ENCODE measurements around the gene PGAP2.
"Not testable (repeated sequence)": the region's sequence is repeated elsewhere in the genome, so short reads cannot be mapped to it uniquely, and the experiment has no call there.

PGAP2 gene

GRCh38 chr11:3807909-3808860, at the start of gene PGAP2:
Gene PGAP2 (plus strand): TSS chr11:3808560. CDS start chr11:3811260, 2,700 bp downstream.
- DNase-seq: peak; percentile 65

GRCh38 chr11:3764266-3764665, 44.1 kb upstream of the PGAP2 start:
- DNase-seq: no peak

GRCh38 chr11:3766836-3767235, 41.5 kb upstream of the PGAP2 start:
- DNase-seq: not testable (repeated sequence)

- no peak for DNase-seq
Observed at GRCh38 chr11:3767536-3767935, 40.8 kb upstream of the PGAP2 start.

DNA sequence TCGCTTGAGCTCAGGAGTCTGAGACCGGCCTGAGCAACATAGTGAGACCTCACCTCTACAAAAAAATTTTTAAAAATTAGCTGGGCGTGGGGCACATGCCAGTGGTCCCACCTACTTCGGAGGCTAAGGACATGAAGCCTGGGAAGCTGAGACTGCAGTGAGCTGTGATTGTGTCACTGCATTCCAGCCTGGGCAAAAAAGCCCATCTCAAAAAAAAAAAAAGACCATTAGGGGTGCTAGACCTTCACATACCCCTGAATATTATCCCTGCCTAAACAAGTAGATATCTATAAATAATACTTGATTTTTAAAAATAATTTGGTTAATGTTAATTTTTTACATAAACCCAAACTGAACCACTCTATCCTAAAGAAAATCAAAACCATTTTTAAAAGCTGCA, 35.2 kb upstream of the PGAP2 start:
- DNase-seq: no peak

DNA sequence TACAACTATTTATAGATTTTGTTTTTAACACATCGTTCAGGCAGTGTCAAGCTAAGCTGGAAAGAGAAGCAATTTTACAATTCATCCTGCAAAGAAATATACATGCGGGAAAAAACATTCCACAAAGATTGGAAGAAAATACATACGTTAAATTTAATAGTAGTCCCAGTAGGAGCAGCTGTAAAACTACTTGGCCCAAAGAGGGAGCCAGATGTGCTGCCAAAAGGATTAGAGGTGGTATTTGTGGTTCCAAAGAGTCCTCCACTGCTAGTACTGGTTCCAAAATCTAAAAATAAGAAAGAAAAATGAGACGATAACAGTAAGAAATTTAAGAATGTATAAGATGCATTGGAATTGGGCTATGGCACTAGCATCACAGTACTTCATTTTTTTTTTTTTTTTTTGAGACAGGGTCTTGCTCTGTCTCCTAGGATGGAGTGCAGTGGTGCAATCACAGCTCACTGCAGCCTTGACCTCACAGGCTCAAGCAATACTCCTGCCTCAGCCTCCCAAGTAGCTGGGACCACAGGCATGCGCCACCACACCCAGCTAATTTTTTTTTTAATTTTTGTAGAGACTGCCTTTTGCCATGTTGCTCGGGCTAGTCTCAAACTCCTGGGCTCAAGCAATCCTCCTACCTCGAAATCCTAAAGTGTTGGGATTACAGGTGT, 32.5 kb upstream of the PGAP2 start:
- no peak for DNase-seq

DNA sequence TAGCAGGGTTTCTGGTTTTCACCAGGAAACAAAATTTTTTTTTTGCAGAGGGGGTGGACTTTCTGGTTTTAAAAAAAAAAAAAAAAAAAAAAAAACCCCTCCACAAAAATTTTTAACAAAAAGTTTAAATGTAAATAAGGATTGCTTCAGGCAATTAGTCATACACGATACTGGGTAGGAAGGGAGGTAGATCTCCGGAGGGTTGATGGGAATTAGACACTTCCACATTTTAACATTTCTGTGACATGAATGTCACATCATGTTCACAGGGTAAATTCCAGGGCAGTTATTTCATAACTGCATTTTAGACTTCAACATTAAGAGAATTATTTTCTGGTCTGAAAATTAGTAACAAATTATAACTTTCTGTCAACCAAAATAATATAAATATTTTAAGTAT, 26.9 kb upstream of the PGAP2 start:
- DNase-seq: no peak

DNA sequence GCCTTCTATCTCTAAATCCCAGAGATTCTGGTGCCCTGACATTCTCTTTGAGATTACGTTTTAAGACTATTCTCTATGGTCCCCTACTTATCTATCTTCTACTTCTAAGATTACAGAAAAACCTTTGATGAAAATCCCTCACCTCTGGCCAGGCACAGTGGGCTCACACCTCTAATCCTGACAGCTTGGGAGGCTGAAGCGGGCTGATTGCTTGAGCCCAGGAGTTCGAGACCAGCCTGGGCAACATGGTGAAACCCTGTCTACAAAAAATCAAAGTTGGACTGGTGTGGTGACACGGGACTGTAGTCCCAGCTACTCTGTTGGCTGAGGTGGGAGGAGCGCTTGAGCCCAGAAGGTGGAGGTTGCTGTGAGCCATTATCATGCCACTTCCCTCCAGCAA, 25.4 kb upstream of the PGAP2 start:
- no peak for DNase-seq

GRCh38 chr11:3783611-3784010, 24.7 kb upstream of the PGAP2 start:
- DNase-seq: no peak

GRCh38 chr11:3786781-3787428, 21.5 kb upstream of the PGAP2 start:
- DNase-seq: no peak

GRCh38 chr11:3794387-3794786, 14.0 kb upstream of the PGAP2 start:
- DNase-seq: not testable (repeated sequence)

- no peak for DNase-seq
Observed at GRCh38 chr11:3795131-3796001, 13.0 kb upstream of the PGAP2 start.

GRCh38 chr11:3796002-3796311, 12.4 kb upstream of the PGAP2 start:
- DNase-seq: no peak

GRCh38 chr11:3796346-3796745, 12.0 kb upstream of the PGAP2 start:
- peak; percentile 27 for DNase-seq

DNA sequence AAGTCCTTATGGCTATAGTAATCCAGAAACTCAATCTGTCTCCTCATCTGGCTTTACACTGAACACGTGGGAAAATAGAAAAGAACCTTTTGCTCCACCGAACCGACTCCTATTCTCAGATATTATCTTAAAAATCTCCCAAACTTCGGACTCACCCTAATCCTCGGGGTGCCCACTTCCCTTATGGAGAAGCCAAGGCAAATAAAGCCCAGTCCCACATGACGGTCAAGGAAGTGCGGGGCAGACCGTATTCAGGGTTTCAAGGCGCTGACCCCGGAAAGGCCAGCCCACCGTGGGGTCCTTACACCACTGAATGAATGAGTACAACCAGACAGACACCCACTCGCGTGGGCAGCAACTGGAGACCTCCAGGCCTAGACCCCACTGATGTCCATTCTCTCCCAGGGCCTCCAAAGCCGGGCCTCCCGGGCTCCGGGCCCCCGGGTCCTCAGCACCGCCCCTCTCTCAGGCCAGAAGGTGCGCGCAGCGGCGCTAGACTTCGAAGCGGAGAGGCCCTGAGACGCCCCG, 11.5 kb upstream of the PGAP2 start:
- no peak for DNase-seq

DNA sequence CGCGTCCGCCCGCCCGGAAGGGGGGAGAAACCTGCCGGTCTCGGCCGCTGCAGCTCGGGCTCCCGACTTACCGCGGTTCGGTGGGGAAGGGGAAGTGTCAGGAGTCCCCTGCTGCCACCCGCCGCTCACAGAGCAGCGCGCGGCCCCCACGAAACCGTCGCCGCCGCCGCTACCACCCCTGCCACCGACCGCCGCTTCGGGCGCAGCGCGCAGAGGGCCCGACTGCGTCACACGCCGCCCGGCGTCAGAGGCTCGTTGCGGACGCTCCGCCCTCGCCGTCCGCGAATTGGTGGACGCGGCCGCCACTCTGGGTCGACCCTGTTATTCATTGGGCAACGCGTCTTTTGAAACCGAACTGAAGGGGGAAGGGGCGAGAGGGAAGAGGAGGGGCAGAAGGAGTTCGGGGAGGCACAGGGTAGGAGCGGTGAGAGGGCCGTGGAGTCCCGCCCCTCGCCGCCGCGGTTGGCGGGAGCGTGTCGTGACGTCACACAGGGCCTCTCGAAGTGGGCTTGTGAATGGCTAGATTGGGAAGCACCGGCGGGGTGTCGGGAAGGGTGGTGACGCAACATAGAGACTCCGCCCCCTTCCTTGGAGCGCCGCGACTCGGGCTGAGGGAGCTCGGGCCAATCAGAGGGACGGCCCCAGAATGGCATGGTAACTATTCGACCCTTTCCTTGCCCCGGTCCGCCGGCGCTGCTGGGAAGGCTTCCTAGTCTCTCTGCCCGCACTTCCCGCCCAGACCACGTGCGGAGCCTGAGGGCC, 10.8 kb upstream of the PGAP2 start, which contains the start of gene NUP98:
NUP98 (minus strand) TSS at position 226 of the 762 bp plus-strand sequence. CDS start 15,437 bp downstream, outside the sequence.
- peak; percentile 100 for DNase-seq

DNA sequence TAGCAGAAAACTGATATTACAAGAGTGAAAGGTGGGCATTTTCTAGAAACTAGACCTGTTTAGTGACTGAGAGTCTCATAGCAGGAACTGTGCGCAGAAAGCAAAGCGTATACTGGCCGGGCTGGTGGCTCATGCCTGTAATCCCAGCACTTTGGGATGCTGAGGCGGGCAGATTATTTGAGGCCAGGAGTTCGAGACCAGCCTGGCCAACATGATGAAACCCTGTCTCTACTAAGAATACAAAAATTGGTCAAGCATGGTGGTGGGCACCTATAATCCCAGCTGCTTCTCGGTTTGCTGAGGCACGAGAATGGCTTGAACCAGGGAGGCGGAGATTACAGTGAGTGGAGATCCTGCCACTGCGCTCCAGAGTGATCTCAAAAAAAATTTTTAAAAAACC, 9.2 kb upstream of the PGAP2 start:
- no peak for DNase-seq

- DNase-seq: no peak
Observed at GRCh38 chr11:3799873-3800272, 8.5 kb upstream of the PGAP2 start.

- no peak for DNase-seq
Observed at GRCh38 chr11:3802011-3802790, 6.2 kb upstream of the PGAP2 start.

DNA sequence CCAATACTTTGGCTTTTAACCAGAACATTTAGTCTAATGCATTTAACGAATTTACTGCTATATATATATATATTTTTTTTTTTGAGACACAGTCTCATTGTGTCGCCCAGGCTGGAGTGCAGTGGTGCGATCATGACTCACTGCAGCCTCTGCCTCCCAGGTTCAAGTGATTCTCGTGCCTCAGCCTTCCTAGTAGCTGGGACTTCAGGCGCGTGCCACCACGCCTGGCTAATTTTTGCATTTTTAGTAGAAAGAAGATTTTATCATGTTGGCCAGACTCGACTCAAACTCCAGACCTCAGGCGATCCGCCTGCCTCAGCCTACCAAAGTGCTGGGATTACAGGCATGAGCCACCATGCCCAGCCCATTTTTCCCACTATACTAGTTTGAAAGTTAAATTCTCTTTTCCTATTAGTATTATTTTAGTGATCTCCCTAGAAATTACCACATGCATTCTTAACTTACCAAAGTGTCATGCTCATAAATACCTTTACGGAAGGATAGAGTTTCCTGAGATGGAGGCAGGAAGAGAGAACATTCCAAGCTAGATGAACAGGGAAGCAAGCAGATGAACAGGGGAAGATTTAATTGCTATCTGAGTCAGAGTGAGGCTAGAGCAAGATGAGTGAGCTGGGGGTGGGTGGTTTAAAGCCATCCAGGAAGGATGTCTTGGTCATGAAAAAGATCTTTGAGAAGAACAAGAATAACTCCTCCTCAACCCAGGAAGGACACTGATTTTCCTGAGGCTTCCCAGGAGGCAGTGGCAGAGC, 4.4 kb upstream of the PGAP2 start:
- DNase-seq: no peak

Data from CD4-positive, alpha-beta T cell treated with Interleukin-21 for 1 hour (primary cell).